Measurements from ENCODE around the gene COL25A1. TPM values are rescaled to one million over a fixed set of nuclear protein-coding genes. Genes with fewer than 3 reads are reported as not detected.

The COL25A1 gene
- total RNA-seq, 1 donor from 2014 or later, result 1.3 TPM

DNA sequence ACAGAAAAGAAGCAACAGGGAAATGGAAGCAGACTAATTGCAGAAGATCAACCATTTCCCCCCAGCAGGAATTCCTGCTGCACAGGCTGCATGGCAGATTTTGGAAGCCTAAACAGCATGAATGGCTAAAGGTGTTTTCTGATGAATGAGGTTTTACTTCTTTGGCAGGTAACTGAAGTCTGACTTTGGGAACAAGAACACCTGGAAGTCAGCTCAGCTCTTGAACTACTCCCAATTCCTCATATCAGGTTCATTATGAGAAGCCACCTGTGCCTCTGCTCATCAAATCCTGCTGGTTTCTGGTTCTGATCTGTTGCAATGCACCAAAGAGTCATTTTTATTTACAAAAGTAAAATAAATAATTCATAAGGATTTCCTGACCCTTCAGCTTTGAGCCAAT is 139.0 kb downstream of the COL25A1 start:
- H3K27ac Mint-ChIP-seq (ENCODE audit: unreplicated experiment), result no peak overlapping the region
- peaks cover 2% of the 10 kb centered on the region for H3K27me3 Mint-ChIP-seq (ENCODE audit: unreplicated experiment)
- no peak for DNase-seq (ENCODE audit: extremely low spot score, unreplicated experiment)
- no peaks in the 10 kb centered on the region for H3K4me1 Mint-ChIP-seq (ENCODE audit: unreplicated experiment)
- no peaks in the 10 kb centered on the region for H3K9me3 Mint-ChIP-seq (ENCODE audit: unreplicated experiment)
- H3K36me3 Mint-ChIP-seq (ENCODE audit: unreplicated experiment), result no peaks in the 10 kb centered on the region
- no peak for TF ChIP-seq CTCF (IDR thresholded peaks at IDR 0.05)
- H3K4me3 Mint-ChIP-seq (ENCODE audit: unreplicated experiment), result no peak overlapping the region

- no peak overlapping the region for H3K4me3 Mint-ChIP-seq (ENCODE audit: unreplicated experiment)
- no peak for DNase-seq (ENCODE audit: extremely low spot score, unreplicated experiment)
- H3K27ac Mint-ChIP-seq (ENCODE audit: unreplicated experiment), result no peak overlapping the region
- no peaks in the 10 kb centered on the region for H3K9me3 Mint-ChIP-seq (ENCODE audit: unreplicated experiment)
- H3K4me1 Mint-ChIP-seq (ENCODE audit: unreplicated experiment), result no peaks in the 10 kb centered on the region
- H3K27me3 Mint-ChIP-seq (ENCODE audit: unreplicated experiment), result no peaks in the 10 kb centered on the region
- no peak for TF ChIP-seq CTCF (IDR thresholded peaks at IDR 0.05)
- no peaks in the 10 kb centered on the region for H3K36me3 Mint-ChIP-seq (ENCODE audit: unreplicated experiment)
These were observed 139.7 kb downstream of the COL25A1 start for GRCh38 chr4:109162759-109163158.

GRCh38 chr4:109160494-109160893 is 142.0 kb downstream of the COL25A1 start:
- Mint-ChIP-seq H3K27me3 (ENCODE audit: unreplicated experiment) (no peaks in the 10 kb centered on the region), H3K36me3 (ENCODE audit: unreplicated experiment) (no peaks in the 10 kb centered on the region), H3K9me3 (ENCODE audit: unreplicated experiment) (no peaks in the 10 kb centered on the region), H3K27ac (ENCODE audit: unreplicated experiment) (no peak overlapping the region), H3K4me3 (ENCODE audit: unreplicated experiment) (no peak overlapping the region), H3K4me1 (ENCODE audit: unreplicated experiment) (no peaks in the 10 kb centered on the region)
- TF ChIP-seq CTCF (IDR thresholded peaks at IDR 0.05), result no peak
- no peak for DNase-seq (ENCODE audit: extremely low spot score, unreplicated experiment)

DNA sequence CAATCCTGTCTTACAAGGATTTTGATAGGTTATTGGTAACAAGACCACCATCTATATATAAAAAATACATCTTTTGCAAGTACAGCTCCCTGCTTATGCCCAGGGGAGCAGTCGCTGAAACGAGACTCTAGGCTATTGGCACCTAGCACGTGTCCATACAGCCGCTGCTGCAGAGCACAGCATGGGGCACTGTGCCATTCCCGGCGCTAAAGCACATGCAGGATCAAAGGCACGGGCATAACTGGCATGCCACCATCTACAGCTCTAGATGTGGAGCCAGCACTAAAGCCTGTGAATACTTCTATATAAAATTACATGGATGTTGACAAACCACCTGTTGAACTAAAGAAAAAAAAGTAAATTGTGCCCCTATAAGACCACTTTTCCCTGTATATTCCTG is 144.8 kb downstream of the COL25A1 start:
- H3K4me1 Mint-ChIP-seq (ENCODE audit: unreplicated experiment), result peaks cover 3% of the 10 kb centered on the region
- no peak overlapping the region for H3K4me3 Mint-ChIP-seq (ENCODE audit: unreplicated experiment)
- H3K36me3 Mint-ChIP-seq (ENCODE audit: unreplicated experiment), result no peaks in the 10 kb centered on the region
- H3K27ac Mint-ChIP-seq (ENCODE audit: unreplicated experiment), result no peak overlapping the region
- no peak for TF ChIP-seq CTCF (IDR thresholded peaks at IDR 0.05)
- no peak for DNase-seq (ENCODE audit: extremely low spot score, unreplicated experiment)
- H3K27me3 Mint-ChIP-seq (ENCODE audit: unreplicated experiment), result no peaks in the 10 kb centered on the region
- no peaks in the 10 kb centered on the region for H3K9me3 Mint-ChIP-seq (ENCODE audit: unreplicated experiment)

DNA sequence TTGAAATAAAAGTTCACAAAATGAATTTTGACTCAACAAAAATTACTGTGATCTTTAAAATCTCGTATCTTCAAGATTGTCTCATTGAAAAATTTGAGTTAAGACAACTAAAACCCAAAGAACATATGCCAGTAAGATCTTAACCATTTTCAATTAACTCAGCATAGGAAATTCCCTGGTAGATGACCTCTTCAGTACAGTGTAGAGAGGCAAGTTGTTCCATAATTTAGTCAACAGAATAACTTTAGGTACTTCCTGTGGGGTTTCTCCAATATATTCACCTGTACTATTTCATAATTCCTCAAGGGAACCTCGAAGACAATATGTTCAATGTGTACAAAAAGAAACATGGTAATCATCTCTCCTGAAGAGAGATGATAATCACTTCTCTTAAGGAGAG is 145.3 kb downstream of the COL25A1 start:
- TF ChIP-seq CTCF (IDR thresholded peaks at IDR 0.05), result no peak
- Mint-ChIP-seq H3K27me3 (ENCODE audit: unreplicated experiment) (no peaks in the 10 kb centered on the region), H3K4me3 (ENCODE audit: unreplicated experiment) (no peak overlapping the region), H3K27ac (ENCODE audit: unreplicated experiment) (no peak overlapping the region), H3K9me3 (ENCODE audit: unreplicated experiment) (no peaks in the 10 kb centered on the region), H3K36me3 (ENCODE audit: unreplicated experiment) (no peaks in the 10 kb centered on the region), H3K4me1 (ENCODE audit: unreplicated experiment) (peaks cover 3% of the 10 kb centered on the region)
- DNase-seq (ENCODE audit: extremely low spot score, unreplicated experiment), result no peak
